GM18907 (cell line): Measurements from ENCODE around the gene RAB5IF.

ENCODE experiments used
- ATAC-seq: cut with Tn5 transposase; IDR thresholded peaks from one replicate; pipeline ENCODE4 v1.9.1; 2021; ENCODE audit warnings: mild to moderate bottlenecking, moderate library complexity; ENCODE audit not compliant: unreplicated experiment

RAB5IF gene

DNA sequence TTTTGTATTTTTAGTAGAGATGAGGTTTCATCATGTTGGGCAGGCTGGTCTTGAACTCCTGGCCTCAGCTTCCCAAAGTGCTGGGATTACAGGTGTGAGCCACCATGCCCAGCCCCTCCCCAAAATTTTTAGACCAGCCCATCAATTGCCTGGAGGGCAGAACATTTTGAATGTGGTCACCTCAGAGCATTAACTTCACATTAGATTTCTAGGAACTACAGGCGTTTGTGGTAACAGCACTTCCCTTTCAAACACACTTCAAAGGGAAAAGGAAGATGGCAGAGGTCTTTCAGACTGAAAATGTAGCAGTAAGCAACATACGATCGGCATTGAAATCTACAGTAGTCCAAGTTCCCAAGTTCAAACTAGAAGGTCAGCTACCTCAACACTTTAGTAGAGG, 52.7 kb downstream of the RAB5IF start:
- no peak for ATAC-seq
